ENCODE data around the gene HSFX1.
"Not testable (repeated sequence)": the region's sequence is repeated elsewhere in the genome, so short reads cannot be mapped to it uniquely, and the experiment has no call there.

HSFX1 gene

GRCh38 chrX:149773768-149774167 is at the start of gene HSFX1:
Gene HSFX1, plus strand, starts transcription at chrX:149774068. Its CDS starts 614 bp downstream, at chrX:149774682.
- not testable (repeated sequence) for H3K27ac ChIP-seq; H3K9ac ChIP-seq; H3K36me3 ChIP-seq (ENCODE audit: control insufficient read depth, insufficient read depth, low read length); H3K4me1 ChIP-seq; H2AFZ ChIP-seq; H3K27me3 ChIP-seq (ENCODE audit: control insufficient read depth, insufficient read depth, low read length); H3K79me2 ChIP-seq; H3K4me3 ChIP-seq (ENCODE audit: low read depth, low read length); H3K9me3 ChIP-seq (ENCODE audit: control insufficient read depth, low read length); H3K4me2 ChIP-seq (ENCODE audit: low read length)

GRCh38 chrX:149727308-149727707 is 46.6 kb upstream of the HSFX1 start:
- H3K4me3 ChIP-seq (ENCODE audit: low read depth, low read length); H3K27ac ChIP-seq; H3K27me3 ChIP-seq (ENCODE audit: control insufficient read depth, insufficient read depth, low read length); H3K4me2 ChIP-seq (ENCODE audit: low read length); H3K9me3 ChIP-seq (ENCODE audit: control insufficient read depth, low read length); H3K36me3 ChIP-seq (ENCODE audit: control insufficient read depth, insufficient read depth, low read length); H3K4me1 ChIP-seq; H2AFZ ChIP-seq; H3K9ac ChIP-seq; H3K79me2 ChIP-seq: not testable (repeated sequence)

- not testable (repeated sequence) for H3K79me2 ChIP-seq; H3K4me2 ChIP-seq (ENCODE audit: low read length); H3K9me3 ChIP-seq (ENCODE audit: control insufficient read depth, low read length); H3K27me3 ChIP-seq (ENCODE audit: control insufficient read depth, insufficient read depth, low read length); H3K9ac ChIP-seq; H3K36me3 ChIP-seq (ENCODE audit: control insufficient read depth, insufficient read depth, low read length); H3K4me1 ChIP-seq; H3K4me3 ChIP-seq (ENCODE audit: low read depth, low read length); H3K27ac ChIP-seq; H2AFZ ChIP-seq
Measured at GRCh38 chrX:149742269-149742668, 31.6 kb upstream of the HSFX1 start.

- H3K27me3 ChIP-seq (ENCODE audit: control insufficient read depth, insufficient read depth, low read length); H3K4me3 ChIP-seq (ENCODE audit: low read depth, low read length); H3K9ac ChIP-seq; H3K4me1 ChIP-seq; H2AFZ ChIP-seq; H3K79me2 ChIP-seq; H3K9me3 ChIP-seq (ENCODE audit: control insufficient read depth, low read length); H3K4me2 ChIP-seq (ENCODE audit: low read length); H3K36me3 ChIP-seq (ENCODE audit: control insufficient read depth, insufficient read depth, low read length); H3K27ac ChIP-seq: not testable (repeated sequence)
Measured at GRCh38 chrX:149746390-149747007, 27.4 kb upstream of the HSFX1 start.

GRCh38 chrX:149757206-149758067 is 16.4 kb upstream of the HSFX1 start:
- no peak overlapping the region for H3K27ac ChIP-seq
- H3K36me3 ChIP-seq (ENCODE audit: control insufficient read depth, insufficient read depth, low read length): no peaks in the 10 kb centered on the region
- no peak overlapping the region for H3K4me3 ChIP-seq (ENCODE audit: low read depth, low read length)
- H3K79me2 ChIP-seq: no peaks in the 10 kb centered on the region
- H3K27me3 ChIP-seq (ENCODE audit: control insufficient read depth, insufficient read depth, low read length): no peaks in the 10 kb centered on the region
- H3K4me1 ChIP-seq: no peaks in the 10 kb centered on the region
- no peaks in the 10 kb centered on the region for H3K9me3 ChIP-seq (ENCODE audit: control insufficient read depth, low read length)
- no peak overlapping the region for H3K4me2 ChIP-seq (ENCODE audit: low read length)
- H3K9ac ChIP-seq: no peak overlapping the region
- no peak for TF ChIP-seq CTCF (IDR thresholded peaks at IDR 0.05)
- H2AFZ ChIP-seq: no peak overlapping the region

- no peak overlapping the region for H3K27ac ChIP-seq
- no peak overlapping the region for H3K4me2 ChIP-seq (ENCODE audit: low read length)
- H3K9ac ChIP-seq: no peak overlapping the region
- TF ChIP-seq CTCF (IDR thresholded peaks at IDR 0.05): no peak
- H2AFZ ChIP-seq: no peak overlapping the region
- no peaks in the 10 kb centered on the region for H3K79me2 ChIP-seq
- no peaks in the 10 kb centered on the region for H3K4me1 ChIP-seq
- H3K36me3 ChIP-seq (ENCODE audit: control insufficient read depth, insufficient read depth, low read length): no peaks in the 10 kb centered on the region
- H3K9me3 ChIP-seq (ENCODE audit: control insufficient read depth, low read length): no peaks in the 10 kb centered on the region
- no peaks in the 10 kb centered on the region for H3K27me3 ChIP-seq (ENCODE audit: control insufficient read depth, insufficient read depth, low read length)
- H3K4me3 ChIP-seq (ENCODE audit: low read depth, low read length): no peak overlapping the region
Measured at GRCh38 chrX:149758068-149758714, 15.7 kb upstream of the HSFX1 start.

GRCh38 chrX:149758715-149759078 is 15.2 kb upstream of the HSFX1 start:
- not testable (repeated sequence) for H3K4me3 ChIP-seq (ENCODE audit: low read depth, low read length); H3K36me3 ChIP-seq (ENCODE audit: control insufficient read depth, insufficient read depth, low read length); H3K27me3 ChIP-seq (ENCODE audit: control insufficient read depth, insufficient read depth, low read length); H2AFZ ChIP-seq; H3K4me1 ChIP-seq; H3K27ac ChIP-seq; H3K79me2 ChIP-seq; H3K9me3 ChIP-seq (ENCODE audit: control insufficient read depth, low read length); H3K4me2 ChIP-seq (ENCODE audit: low read length); H3K9ac ChIP-seq

Measured in parathyroid adenoma (tissue), 2 donors.